K562 (cell line): ENCODE results near the gene SLC35G1. TPM values are rescaled to one million over a fixed set of nuclear protein-coding genes. Genes with fewer than 3 reads are reported as not detected.

Source experiments
- ATAC-seq: fragments of 200-7000 bp; cut with Tn5 transposase; 3 replicates; pipeline ENCODE4 v1.9.1; 2020; ENCODE audit warnings: moderate library complexity
- BruUV-seq: library from RNA; stranded (reverse); fragments of 400-500 nt; replicated peaks from 2 replicates; lab custom pipeline; 2021; lab: Mats Ljungman, UMichigan
- CTCF ChIA-PET: fragments of 300-600 bp; formaldehyde crosslinking; extraction: SDS; loops from one replicate; lab custom pipeline; 2021; ENCODE audit warnings: low intra/inter-chr PET ratio; lab: Yijun Ruan, JAX
- POLR2A ChIA-PET: fragments of 300-600, 350-650 bp; sonication (Branson Sonifier 250); formaldehyde crosslinking; extraction: SDS; loops from one replicate; lab custom pipeline; 2021; ENCODE audit warnings: antibody characterized with exemption, inconsistent platforms; lab: Yijun Ruan, JAX
- DNase-seq, 4 experiments: peaks; one replicate each; pipeline versions ENCODE4 v3.0.0 to v3.0.0-alpha.2; 2011 to 2018; ENCODE audit warnings: low spot score in 3 of 4, mixed read lengths in 3 of 4; ENCODE audit errors: extremely low read depth in 1 of 4
- FAIRE-seq: peaks from 2 replicates; lab custom pipeline; 2011; peaks lifted over from hg19 to GRCh38; lab: Jason Lieb, UNC
- H2AFZ ChIP-seq: 2 replicates; pipeline ENCODE4 v1.6.0; 2011; ENCODE audit warnings: low read depth, low read length, control low read depth, inconsistent platforms
- H3K27ac ChIP-seq: fragments of 200-600 bp; 3 replicates; pipeline ENCODE4 v1.8.0; 2011; ENCODE audit warnings: low read depth, mild to moderate bottlenecking, control low read depth, inconsistent platforms, low read length, moderate library complexity, mixed read lengths; ENCODE audit errors: extremely low read depth
- H3K27me3 ChIP-seq, 2 experiments: fragments of 300-600 bp in 1 of 2; 2 replicates in 1 of 2; 3 replicates in 1 of 2; pipeline versions ENCODE4 v1.6.0 to v1.8.0; 2011; ENCODE audit warnings: inconsistent platforms in 2 of 2, low read length in 2 of 2, mild to moderate bottlenecking in 1 of 2, mixed read lengths in 1 of 2, moderate library complexity in 1 of 2; ENCODE audit not compliant: control insufficient read depth in 2 of 2, insufficient read depth in 2 of 2
- H3K36me3 ChIP-seq: fragments of 300-600 bp; 3 replicates; pipeline ENCODE4 v1.8.0; 2011; ENCODE audit warnings: mild to moderate bottlenecking, low read length, inconsistent platforms; ENCODE audit not compliant: control insufficient read depth, insufficient read depth
- H3K4me1 ChIP-seq, 2 experiments: fragments of 200-600 bp in 1 of 2; replicated peaks in 1 of 2; 2 replicates in 1 of 2; 3 replicates in 1 of 2; pipeline versions ENCODE4 v1.5.1 to v1.8.0; 2011; ENCODE audit warnings: inconsistent platforms in 2 of 2, low read length in 2 of 2, mild to moderate bottlenecking in 1 of 2, mixed read lengths in 1 of 2, moderate library complexity in 1 of 2; ENCODE audit not compliant: control insufficient read depth in 2 of 2, insufficient read depth in 2 of 2
- H3K4me2 ChIP-seq: 2 replicates; pipeline ENCODE4 v1.6.1; 2011; ENCODE audit warnings: low read length, control low read depth, inconsistent platforms, mixed read lengths; ENCODE audit not compliant: insufficient read depth
- H3K4me3 ChIP-seq: fragments of 200-600 bp; sonication (generic), shearing (Covaris generic); 2 replicates; pipeline ENCODE4 v1.5.1; 2016; ENCODE audit warnings: control low read depth, inconsistent platforms
- H3K79me2 ChIP-seq: fragments of 200-600 bp; 3 replicates; pipeline ENCODE4 v1.8.0; 2011; ENCODE audit warnings: low read length, inconsistent platforms; ENCODE audit not compliant: control insufficient read depth, insufficient read depth
- H3K9ac ChIP-seq, 2 experiments: 2 replicates each; pipeline versions ENCODE4 v1.6.0 to v1.6.1; 2011; ENCODE audit warnings: low read depth in 2 of 2, low read length in 2 of 2, control low read depth in 1 of 2, inconsistent platforms in 1 of 2, mild to moderate bottlenecking in 1 of 2, mixed read lengths in 1 of 2; ENCODE audit not compliant: insufficient read depth in 1 of 2
- H3K9me1 ChIP-seq: one replicate; pipeline ENCODE4 v1.6.0; 2011; ENCODE audit warnings: inconsistent platforms, mild to moderate bottlenecking, low read length, moderate library complexity; ENCODE audit not compliant: control insufficient read depth, insufficient read depth
- H3K9me3 ChIP-seq: replicated peaks from 2 replicates; pipeline ENCODE4 v1.5.1; 2011; ENCODE audit warnings: low read depth, low read length, inconsistent platforms; ENCODE audit not compliant: control insufficient read depth, insufficient read depth
- H4K20me1 ChIP-seq: replicated peaks from 2 replicates; pipeline ENCODE4 v1.6.1; 2011; ENCODE audit warnings: low read length, inconsistent platforms, mixed read lengths; ENCODE audit not compliant: control insufficient read depth, insufficient read depth
- POLR2AphosphoS2 ChIP-seq: IDR thresholded peaks from 2 replicates; pipeline ENCODE4 v1.6.1; 2012; ENCODE audit warnings: low read length, improper control_type of control experiment
- RHOXF2B ChIP-seq: fragments of 250-450 bp; sonication (Bioruptor Pico); conservative IDR thresholded peaks from 2 replicates; pipeline ENCODE4 v1.5.1; 2021
- SIX5 ChIP-seq, 2 experiments: IDR thresholded peaks; 2 replicates each; pipeline ENCODE4 v1.6.1; 2011; ENCODE audit warnings: low read length in 2 of 2, borderline replicate concordance in 1 of 2, low read depth in 1 of 2, mild to moderate bottlenecking in 1 of 2, moderate library complexity in 1 of 2; ENCODE audit not compliant: insufficient read depth in 1 of 2
- THRA ChIP-seq: fragments of 450-650 bp; IDR thresholded peaks from 2 replicates; pipeline ENCODE4 v1.6.1; 2017; ENCODE audit warnings: mild to moderate bottlenecking, moderate library complexity
- WGBS: fragments of 100-300 bp; shearing (Covaris generic); methylation state at CpG from one replicate; pipeline ENCODE4 v1.1.6; 2016; ENCODE audit warnings: low coverage, mixed read lengths; ENCODE audit not compliant: insufficient coverage; ENCODE audit errors: missing lambda C conversion rate; 5-methylcytosine and 5-hydroxymethylcytosine counted together
- in situ Hi-C: fragments of 300-500 bp; cut with MboI; formaldehyde crosslinking; loops from 4 replicates; pipeline ENCODE4 v1.15.0; 2018; ENCODE audit warnings: inconsistent platforms, mixed read lengths
- intact Hi-C: fragments of 100-400 bp; cut with micrococcal nuclease; formaldehyde crosslinking; loops from 2 replicates; pipeline ENCODE4 v1.14.2; 2022
- polyA plus RNA-seq, 8 experiments: library from polyadenylated mRNA; depleted of rRNA in 4 of 8; stranded (reverse) in 5 of 8; unstranded in 3 of 8; fragments of >200 nt; fragmentation: Nextera tagmentation in 2 of 8; fragmentation: Illumina TruSeq in 1 of 8; extraction: Ambion mirVana in 2 of 8; extraction: Trizol in 1 of 8; gene quantifications; 2 replicates each; pipeline versions ENCODE4 v1.2.1 to v1.2.3, GENCODE V29; 2011 to 2014; ENCODE audit warnings: inconsistent platforms in 1 of 8, missing spikeins in 1 of 8
- total RNA-seq, 7 experiments: library from RNA; depleted of rRNA in 6 of 7; stranded (reverse); fragments of >200 nt in 6 of 7; fragmentation: Illumina TruSeq in 2 of 7; extraction: Trizol in 2 of 7; gene quantifications; 2 replicates each; pipeline versions ENCODE4 v1.2.1 to v1.2.3, GENCODE V29; 2011 to 2021; ENCODE audit warnings: low replicate concordance in 1 of 7
- TF ChIP-seq, protein P1 (sequence below): fragments of 250-450 bp; sonication (Bioruptor Pico); IDR thresholded peaks from 2 replicates; pipeline ENCODE4 v1.9.0; 2021; ENCODE audit warnings: mild to moderate bottlenecking

SLC35G1 gene
- total and polyA plus RNA-seq, 9 of the 15 experiments (the other 6 are each of a cell fraction or from before 2014, with no cell fraction given): 0.76 to 8.5 (median 4.9) TPM

DNA sequence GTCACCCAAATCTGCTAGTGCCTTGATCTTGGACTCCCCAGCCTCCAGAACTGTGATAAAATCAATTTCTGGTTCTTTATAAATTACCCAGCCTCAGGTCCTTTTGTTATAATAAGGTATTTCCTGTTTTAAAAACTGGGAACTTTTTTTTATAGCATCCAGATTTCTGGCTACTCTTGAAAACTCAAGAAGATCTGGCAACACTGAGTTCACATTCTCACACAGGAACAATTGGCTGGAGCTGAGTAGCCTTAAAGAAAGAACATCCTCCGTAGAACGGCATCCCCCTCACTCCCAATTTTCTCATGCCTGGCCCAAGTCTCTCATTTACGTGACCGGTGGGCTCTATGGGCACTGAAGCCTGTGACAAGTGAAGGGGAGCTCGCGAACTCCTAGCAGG is 47.1 kb downstream of the SLC35G1 start:
- Histone ChIP-seq H4K20me1 (no peaks in the 10 kb centered on the region), H3K4me1 (no peaks in the 10 kb centered on the region), H3K36me3 (no peaks in the 10 kb centered on the region), H3K9me3 (no peaks in the 10 kb centered on the region), H2AFZ (no peak overlapping the region), H3K79me2 (no peaks in the 10 kb centered on the region), H3K4me3 (no peak overlapping the region), H3K9ac (no peak overlapping the region), H3K27me3 (no peaks in the 10 kb centered on the region), H3K9me1 (no peaks in the 10 kb centered on the region), H3K4me2 (no peak overlapping the region), H3K27ac (no peak overlapping the region)
- POLR2A ChIA-PET: no interaction called here
- DNase-seq (no peak), FAIRE-seq (no peak), ATAC-seq (no peak)
- no TSS peak for BruUV-seq
- 3% methylated on average over 6 of the region's 6 CpGs for WGBS
- TF ChIP-seq RHOXF2B (CRISPR knock-in tag): no peak
- TF ChIP-seq THRA: no peak
- TF ChIP-seq, protein P1, sequence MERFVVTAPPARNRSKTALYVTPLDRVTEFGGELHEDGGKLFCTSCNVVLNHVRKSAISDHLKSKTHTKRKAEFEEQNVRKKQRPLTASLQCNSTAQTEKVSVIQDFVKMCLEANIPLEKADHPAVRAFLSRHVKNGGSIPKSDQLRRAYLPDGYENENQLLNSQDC (CRISPR knock-in tag): no peak
- TF ChIP-seq POLR2AphosphoS2: no peak
- no peak for TF ChIP-seq SIX5 (IDR thresholded peaks at IDR 0.05; ENCODE audit: borderline replicate concordance in 1 of 2, insufficient read depth in 1 of 2, low read depth in 1 of 2, low read length in 2 of 2)
- CTCF ChIA-PET: no interaction called here
- in situ Hi-C loops (no loop called here), intact Hi-C loops (no loop called here)
